Lung microvascular endothelial cell (primary cell): ENCODE measurements around the gene CARD19. TPM values are rescaled to one million over a fixed set of nuclear protein-coding genes. Genes with fewer than 3 reads are reported as not detected.

ENCODE experiments used
- DNase-seq, 2 donors: peaks; one replicate each; pipeline versions ENCODE4 v3.0.0 to v3.0.0-alpha.2; 2010; ENCODE audit warnings: low read depth in 2 of 2
- total RNA-seq: library from RNA; depleted of rRNA; stranded (reverse); fragments of >200 nt; gene quantifications from 2 replicates; pipeline ENCODE4 v1.2.1, GENCODE V29; 2014

Gene CARD19
- total RNA-seq, result 49.3 and 72.8 TPM in 2 replicates

GRCh38 chr9:93096131-93096802 lies at the start of gene CARD19:
Gene CARD19, plus strand, starts transcription at chr9:93096217. Its CDS starts 129 bp downstream, at chr9:93096346.
- DNase-seq, result peak; percentile 17 to 54

- no peak for DNase-seq
Observed at GRCh38 chr9:93048566-93049448, 47.2 kb upstream of the CARD19 start.

GRCh38 chr9:93049491-93049890 lies 46.5 kb upstream of the CARD19 start:
- no peak for DNase-seq

GRCh38 chr9:93050231-93050630 lies 45.8 kb upstream of the CARD19 start:
- DNase-seq, result no peak

GRCh38 chr9:93051680-93052089 lies 44.3 kb upstream of the CARD19 start:
- peak in 1 of 2 donors; percentile 13 for DNase-seq

GRCh38 chr9:93052791-93053540 lies 43.1 kb upstream of the CARD19 start:
- no peak for DNase-seq

- no peak for DNase-seq
Observed at GRCh38 chr9:93053781-93054331, 42.2 kb upstream of the CARD19 start.

- DNase-seq, result no peak
Observed at GRCh38 chr9:93054758-93055704, 41.0 kb upstream of the CARD19 start.

- DNase-seq, result no peak
Observed at GRCh38 chr9:93057042-93057702, 38.8 kb upstream of the CARD19 start.

GRCh38 chr9:93057703-93058354 lies 38.2 kb upstream of the CARD19 start:
- no peak for DNase-seq

GRCh38 chr9:93058355-93059010 lies 37.5 kb upstream of the CARD19 start, which contains the start of gene SUSD3:
Gene SUSD3, plus strand, starts transcription at chr9:93058701. Its CDS starts 42 bp downstream, at chr9:93058743.
- DNase-seq, result peak in 1 of 2 donors; percentile 42

GRCh38 chr9:93059011-93059714 lies 36.9 kb upstream of the CARD19 start:
- DNase-seq, result no peak

GRCh38 chr9:93059715-93060578 lies 36.1 kb upstream of the CARD19 start:
- DNase-seq, result no peak

GRCh38 chr9:93060746-93061259 lies 35.2 kb upstream of the CARD19 start:
- no peak for DNase-seq

GRCh38 chr9:93061260-93061751 lies 34.7 kb upstream of the CARD19 start:
- DNase-seq, result no peak
